ENCODE data around the gene MON1B. TPM values are rescaled to one million over a fixed set of nuclear protein-coding genes. Genes with fewer than 3 reads are reported as not detected.
"Not testable (repeated sequence)": the region's sequence is repeated elsewhere in the genome, so short reads cannot be mapped to it uniquely, and the experiment has no call there.

Gene MON1B
- total and polyA plus RNA-seq, 2 donors from 2014 or later, result 10.6 to 65.6 TPM

GRCh38 chr16:77238593-77238992 is 47.6 kb downstream of the MON1B start:
- intact Hi-C loops (cut with DNase I), result loop anchor here (5.0 kb wide), 1 partner anchor 349 kb away; no protein-coding TSS in a partner anchor

GRCh38 chr16:77242471-77242870 is 51.5 kb downstream of the MON1B start:
- H3K9me3 ChIP-seq (ENCODE audit: control insufficient read depth in 2 of 3, insufficient read depth in 1 of 3, low read length in 3 of 3); H3K27ac ChIP-seq (ENCODE audit: low read depth in 2 of 2, low read length in 2 of 2); H3K27me3 ChIP-seq (ENCODE audit: control insufficient read depth, insufficient read depth, low read length); intact Hi-C loops (cut with DNase I); H3K4me1 ChIP-seq (ENCODE audit: control insufficient read depth in 2 of 3, insufficient read depth in 2 of 3, low read depth in 1 of 3, low read length in 3 of 3); FAIRE-seq; H3K4me3 ChIP-seq (ENCODE audit: low read length in 3 of 3); H3K36me3 ChIP-seq (ENCODE audit: control insufficient read depth in 2 of 3, insufficient read depth in 3 of 3, low read length in 3 of 3); DNase-seq; H3K9ac ChIP-seq (ENCODE audit: low read length in 3 of 3): not testable (repeated sequence)

More at GRCh38 chr16:77238593-77238992, 47.6 kb downstream of the MON1B start:
- Histone ChIP-seq H3K36me3 (ENCODE audit: control insufficient read depth in 2 of 3, insufficient read depth in 3 of 3, low read length in 3 of 3) (no peaks in the 10 kb centered on the region), H3K9ac (ENCODE audit: low read length in 3 of 3) (no peak overlapping the region), H3K9me3 (ENCODE audit: control insufficient read depth in 2 of 3, insufficient read depth in 1 of 3, low read length in 3 of 3) (no peaks in the 10 kb centered on the region), H3K27ac (ENCODE audit: low read depth in 2 of 2, low read length in 2 of 2) (no peak overlapping the region), H3K27me3 (ENCODE audit: control insufficient read depth, insufficient read depth, low read length) (no peaks in the 10 kb centered on the region), H3K4me1 (ENCODE audit: control insufficient read depth in 2 of 3, insufficient read depth in 2 of 3, low read depth in 1 of 3, low read length in 3 of 3) (peaks cover 0 to 3% (median 0%) of the 10 kb centered on the region in 3 donors), H3K4me3 (ENCODE audit: low read length in 3 of 3) (no peak overlapping the region)
- no peak for DNase-seq
- FAIRE-seq, result no peak
- no peak for TF ChIP-seq CTCF (IDR thresholded peaks at IDR 0.05; ENCODE audit: borderline replicate concordance, extremely low read depth, insufficient read depth)

GRCh38 chr16:77246150-77246549 is 55.2 kb downstream of the MON1B start:
- intact Hi-C loops (cut with DNase I), result no loop called here
- H3K4me3 ChIP-seq (ENCODE audit: low read length in 3 of 3), result no peak overlapping the region
- no peak for FAIRE-seq
- H3K9ac ChIP-seq (ENCODE audit: low read length in 3 of 3), result no peak overlapping the region
- H3K4me1 ChIP-seq (ENCODE audit: control insufficient read depth in 2 of 3, insufficient read depth in 2 of 3, low read depth in 1 of 3, low read length in 3 of 3), result no peaks in the 10 kb centered on the region
- no peak for TF ChIP-seq CTCF (IDR thresholded peaks at IDR 0.05; ENCODE audit: borderline replicate concordance, extremely low read depth, insufficient read depth)
- DNase-seq, result peak in 1 of 5 donors; percentile 25
- no peaks in the 10 kb centered on the region for H3K9me3 ChIP-seq (ENCODE audit: control insufficient read depth in 2 of 3, insufficient read depth in 1 of 3, low read length in 3 of 3)
- H3K27me3 ChIP-seq (ENCODE audit: control insufficient read depth, insufficient read depth, low read length), result no peaks in the 10 kb centered on the region
- no peak overlapping the region for H3K27ac ChIP-seq (ENCODE audit: low read depth in 2 of 2, low read length in 2 of 2)
- H3K36me3 ChIP-seq (ENCODE audit: control insufficient read depth in 2 of 3, insufficient read depth in 3 of 3, low read length in 3 of 3), result no peaks in the 10 kb centered on the region

GRCh38 chr16:77250400-77250799 is 59.4 kb downstream of the MON1B start:
- no peaks in the 10 kb centered on the region for H3K27me3 ChIP-seq (ENCODE audit: control insufficient read depth, insufficient read depth, low read length)
- FAIRE-seq (no peak), DNase-seq (no peak)
- no peaks in the 10 kb centered on the region for H3K36me3 ChIP-seq (ENCODE audit: control insufficient read depth in 2 of 3, insufficient read depth in 3 of 3, low read length in 3 of 3)
- no peaks in the 10 kb centered on the region for H3K9me3 ChIP-seq (ENCODE audit: control insufficient read depth in 2 of 3, insufficient read depth in 1 of 3, low read length in 3 of 3)
- TF ChIP-seq CTCF (IDR thresholded peaks at IDR 0.05; ENCODE audit: borderline replicate concordance, extremely low read depth, insufficient read depth), result no peak
- no peak overlapping the region for H3K27ac ChIP-seq (ENCODE audit: low read depth in 2 of 2, low read length in 2 of 2)
- H3K4me3 ChIP-seq (ENCODE audit: low read length in 3 of 3), result no peak overlapping the region
- H3K4me1 ChIP-seq (ENCODE audit: control insufficient read depth in 2 of 3, insufficient read depth in 2 of 3, low read depth in 1 of 3, low read length in 3 of 3), result no peaks in the 10 kb centered on the region
- intact Hi-C loops (cut with DNase I), result no loop called here
- no peak overlapping the region for H3K9ac ChIP-seq (ENCODE audit: low read length in 3 of 3)

Other genes starting within 250 kb of the MON1B start
- gene SYCE1L, start 8.2 kb downstream of the MON1B start, total RNA-seq, result 9.7 TPM
- gene SYCE1L, start 8.2 kb downstream of the MON1B start, polyA plus RNA-seq (ENCODE audit: insufficient read depth, low read depth, low replicate concordance), result 7.1 TPM
- gene ADAMTS18, start 243.8 kb downstream of the MON1B start, total RNA-seq, result 0.60 TPM
- 0.06 TPM for gene ADAMTS18, start 243.8 kb downstream of the MON1B start, polyA plus RNA-seq (ENCODE audit: insufficient read depth, low read depth, low replicate concordance)

Measured in kidney (tissue), 14 donors.